Endothelial cell of umbilical vein (primary cell): ENCODE measurements around the gene NID2. TPM values are rescaled to one million over a fixed set of nuclear protein-coding genes. Genes with fewer than 3 reads are reported as not detected.

Source experiments
- BruUV-seq: library from RNA; stranded (reverse); fragments of 400-500 nt; replicated peaks from 2 replicates; lab custom pipeline; 2021; lab: Mats Ljungman, UMichigan
- CTCF ChIA-PET: fragments of 300-600, 350-600 bp; sonication (Branson Sonifier 250); formaldehyde crosslinking; loops from one replicate; lab custom pipeline; 2021; ENCODE audit warnings: antibody characterized with exemption, inconsistent platforms; lab: Charles Lee
- POLR2A ChIA-PET: fragments of 300-600, 350-600 bp; sonication (Branson Sonifier 250); formaldehyde crosslinking; loops from one replicate; lab custom pipeline; 2021; ENCODE audit warnings: antibody characterized with exemption, inconsistent platforms; lab: Charles Lee
- DNase-seq: peaks from one replicate; pipeline ENCODE4 v3.0.0-alpha.2; 2011; ENCODE audit warnings: low read depth, low spot score
- FAIRE-seq: peaks from 2 replicates; lab custom pipeline; 2011; peaks lifted over from hg19 to GRCh38; lab: Jason Lieb, UNC
- H2AFZ ChIP-seq: 2 replicates; pipeline ENCODE4 v1.6.0; 2012; ENCODE audit warnings: low read depth, low read length, control low read depth, inconsistent platforms
- H3K27ac ChIP-seq: 2 replicates; pipeline ENCODE4 v1.5.1; 2011; ENCODE audit warnings: low read depth, mild to moderate bottlenecking, control low read depth, low read length, moderate library complexity; ENCODE audit not compliant: insufficient read depth
- H3K27me3 ChIP-seq, 2 experiments: 2 replicates each; pipeline versions ENCODE4 v1.6.0 to v1.6.1; 2011; ENCODE audit warnings: low read length in 2 of 2, mixed read lengths in 1 of 2; ENCODE audit not compliant: control insufficient read depth in 2 of 2, insufficient read depth in 2 of 2
- H3K36me3 ChIP-seq, 2 experiments: 2 replicates in 1 of 2; 3 replicates in 1 of 2; pipeline ENCODE4 v1.5.1; 2011; ENCODE audit warnings: low read length in 2 of 2, mild to moderate bottlenecking in 1 of 2, moderate library complexity in 1 of 2; ENCODE audit not compliant: control insufficient read depth in 2 of 2, insufficient read depth in 2 of 2; ENCODE audit errors: extremely low read depth in 1 of 2
- H3K4me1 ChIP-seq: 3 replicates; pipeline ENCODE4 v1.5.1; 2011; ENCODE audit warnings: mild to moderate bottlenecking, low read length; ENCODE audit not compliant: control insufficient read depth, insufficient read depth; ENCODE audit errors: extremely low read depth
- H3K4me2 ChIP-seq: 2 replicates; pipeline ENCODE4 v1.6.1; 2011; ENCODE audit warnings: low read length, control low read depth, mixed read lengths; ENCODE audit not compliant: insufficient read depth
- H3K4me3 ChIP-seq, 3 experiments: fragments of 200-600 bp in 1 of 3; sonication (generic), shearing (Covaris generic) in 1 of 3; replicated peaks in 1 of 3; 2 replicates each; pipeline ENCODE4 v1.5.1; 2011 to 2016; ENCODE audit warnings: control low read depth in 3 of 3, low read length in 3 of 3, mild to moderate bottlenecking in 2 of 3, inconsistent platforms in 1 of 3, low read depth in 1 of 3, moderate library complexity in 1 of 3; ENCODE audit not compliant: insufficient read depth in 1 of 3
- H3K79me2 ChIP-seq: 2 replicates; pipeline ENCODE4 v1.6.0; 2012; ENCODE audit warnings: low read length, inconsistent platforms; ENCODE audit not compliant: control insufficient read depth, insufficient read depth
- H3K9ac ChIP-seq: replicated peaks from 2 replicates; pipeline ENCODE3; 2011; ENCODE audit warnings: low read length, control low read depth; ENCODE audit not compliant: insufficient read depth; ENCODE audit errors: extremely low read depth
- H3K9me1 ChIP-seq: replicated peaks from 3 replicates; pipeline ENCODE4 v1.6.0; 2011; ENCODE audit warnings: mild to moderate bottlenecking, low read length; ENCODE audit not compliant: control insufficient read depth, insufficient read depth; ENCODE audit errors: extremely low read depth
- H3K9me3 ChIP-seq: replicated peaks from 2 replicates; pipeline ENCODE4 v1.5.1; 2012; ENCODE audit warnings: low read length, inconsistent platforms; ENCODE audit not compliant: control insufficient read depth, insufficient read depth
- H4K20me1 ChIP-seq: replicated peaks from 2 replicates; pipeline ENCODE3; 2011; ENCODE audit warnings: mild to moderate bottlenecking, low read length; ENCODE audit not compliant: control insufficient read depth, insufficient read depth; ENCODE audit errors: extremely low read depth
- EZH2 ChIP-seq: IDR thresholded peaks from 2 replicates; pipeline ENCODE4 v1.6.1; 2012; ENCODE audit warnings: borderline replicate concordance, low read depth, mild to moderate bottlenecking, moderate library complexity, low read length, inconsistent platforms; ENCODE audit not compliant: severe bottlenecking
- FOS ChIP-seq: IDR thresholded peaks from 2 replicates; pipeline ENCODE4 v1.6.1; 2011; ENCODE audit warnings: mild to moderate bottlenecking, low read length, moderate library complexity, borderline replicate concordance; ENCODE audit not compliant: insufficient read depth
- GATA2 ChIP-seq: IDR thresholded peaks from 2 replicates; pipeline ENCODE4 v1.7.0; 2011; ENCODE audit warnings: low read depth, mild to moderate bottlenecking, moderate library complexity, mixed read lengths, low read length; ENCODE audit not compliant: insufficient read length, insufficient read depth
- JUN ChIP-seq: IDR thresholded peaks from 2 replicates; pipeline ENCODE4 v1.6.1; 2011; ENCODE audit warnings: borderline replicate concordance, low read depth; ENCODE audit not compliant: insufficient read length, insufficient read depth
- MYC ChIP-seq: IDR thresholded peaks from one replicate; pipeline ENCODE4 v1.6.1; 2011; ENCODE audit warnings: mild to moderate bottlenecking, low read depth, low read length
- POLR2A ChIP-seq: IDR thresholded peaks from 2 replicates; pipeline ENCODE4 v1.6.1; 2012; ENCODE audit warnings: low read depth, mild to moderate bottlenecking, control low read depth, low read length
- POLR2AphosphoS5 ChIP-seq: IDR thresholded peaks from 2 replicates; pipeline ENCODE4 v1.6.1; 2012; ENCODE audit warnings: low read depth, mild to moderate bottlenecking, control low read depth, low read length, moderate library complexity; ENCODE audit not compliant: insufficient read depth
- dilution Hi-C: fragments of 300-500 bp; cut with MboI; formaldehyde crosslinking; loops from one replicate; pipeline ENCODE4 v1.15.0; 2019; ENCODE audit warnings: low sequenced_read_pairs; ENCODE audit not compliant: extremely low pct_ligation_motif_present
- intact Hi-C: fragments of 100-400 bp; cut with micrococcal nuclease; formaldehyde crosslinking; loops from one replicate; pipeline ENCODE4 v1.10.0; 2022
- polyA plus RNA-seq, 4 experiments: library from polyadenylated mRNA; depleted of rRNA in 3 of 4; stranded (reverse) in 3 of 4; unstranded in 1 of 4; fragments of >200 nt; gene quantifications; 2 replicates each; pipeline versions ENCODE4 v1.2.1 to v1.2.3, GENCODE V29; 2011 to 2012; ENCODE audit warnings: missing spikeins in 1 of 4
- total RNA-seq: library from RNA; stranded (reverse); gene quantifications from 2 replicates; pipeline ENCODE4 v1.2.3, GENCODE V29; 2021
- TF ChIP-seq, protein P1 (sequence below), 2 donors: IDR thresholded peaks; 1 replicate in 1 of 2; 2 replicates in 1 of 2; pipeline ENCODE4 v1.5.1; 2011; ENCODE audit warnings: low read length in 2 of 2, mild to moderate bottlenecking in 2 of 2, moderate library complexity in 2 of 2, control low read depth in 1 of 2, inconsistent platforms in 1 of 2, low read depth in 1 of 2; ENCODE audit not compliant: insufficient read depth in 1 of 2; ENCODE audit errors: extremely low read depth in 1 of 2
- TF ChIP-seq, protein P2 (sequence below): IDR thresholded peaks from 2 replicates; pipeline ENCODE4 v1.6.1; 2011; ENCODE audit not compliant: insufficient read depth, insufficient read length

The NID2 gene
- total and polyA plus RNA-seq, 2 donors (not counting 3 experiments of a cell fraction or from before 2014, with no cell fraction given), result 22.5 to 56.7 TPM

DNA sequence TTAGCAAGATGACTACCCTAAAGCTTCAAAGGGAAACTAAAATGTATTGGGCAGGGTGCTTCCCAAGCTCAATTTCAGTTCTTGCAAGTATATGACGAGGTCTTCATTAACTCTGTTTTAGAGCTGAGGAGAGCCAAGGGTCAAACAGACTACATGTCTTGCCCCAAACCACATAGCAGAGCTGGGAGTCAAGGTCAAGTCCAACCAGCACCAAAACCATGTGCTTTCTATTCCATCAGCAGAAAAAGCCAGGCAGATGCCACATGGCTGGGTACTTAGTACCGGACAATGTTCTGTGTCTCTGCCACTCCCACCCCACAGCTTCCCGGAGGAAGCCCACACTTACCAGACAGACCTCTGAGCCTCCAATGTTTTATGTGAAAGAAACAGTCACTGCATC is 17.6 kb downstream of the NID2 start:
- dilution Hi-C loops (no loop called here), intact Hi-C loops (no loop called here)
- Histone ChIP-seq H3K4me2 (no peak overlapping the region), H3K27me3 (no peaks in the 10 kb centered on the region), H2AFZ (no peak overlapping the region), H3K9me1 (no peaks in the 10 kb centered on the region), H3K9me3 (no peaks in the 10 kb centered on the region), H3K9ac (no peak overlapping the region), H3K79me2 (no peaks in the 10 kb centered on the region), H3K27ac (no peak overlapping the region), H3K36me3 (no peaks in the 10 kb centered on the region), H4K20me1 (no peaks in the 10 kb centered on the region), H3K4me1 (peaks cover 5% of the 10 kb centered on the region), H3K4me3 (no peak overlapping the region)
- TF ChIP-seq MYC, result no peak
- TF ChIP-seq, protein P1, sequence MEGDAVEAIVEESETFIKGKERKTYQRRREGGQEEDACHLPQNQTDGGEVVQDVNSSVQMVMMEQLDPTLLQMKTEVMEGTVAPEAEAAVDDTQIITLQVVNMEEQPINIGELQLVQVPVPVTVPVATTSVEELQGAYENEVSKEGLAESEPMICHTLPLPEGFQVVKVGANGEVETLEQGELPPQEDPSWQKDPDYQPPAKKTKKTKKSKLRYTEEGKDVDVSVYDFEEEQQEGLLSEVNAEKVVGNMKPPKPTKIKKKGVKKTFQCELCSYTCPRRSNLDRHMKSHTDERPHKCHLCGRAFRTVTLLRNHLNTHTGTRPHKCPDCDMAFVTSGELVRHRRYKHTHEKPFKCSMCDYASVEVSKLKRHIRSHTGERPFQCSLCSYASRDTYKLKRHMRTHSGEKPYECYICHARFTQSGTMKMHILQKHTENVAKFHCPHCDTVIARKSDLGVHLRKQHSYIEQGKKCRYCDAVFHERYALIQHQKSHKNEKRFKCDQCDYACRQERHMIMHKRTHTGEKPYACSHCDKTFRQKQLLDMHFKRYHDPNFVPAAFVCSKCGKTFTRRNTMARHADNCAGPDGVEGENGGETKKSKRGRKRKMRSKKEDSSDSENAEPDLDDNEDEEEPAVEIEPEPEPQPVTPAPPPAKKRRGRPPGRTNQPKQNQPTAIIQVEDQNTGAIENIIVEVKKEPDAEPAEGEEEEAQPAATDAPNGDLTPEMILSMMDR (IDR thresholded peaks at IDR 0.05; ENCODE audit: extremely low read depth in 1 of 2, insufficient read depth in 1 of 2, low read depth in 1 of 2, low read length in 2 of 2), result no peak
- no peak for TF ChIP-seq POLR2AphosphoS5
- no peak for TF ChIP-seq EZH2
- TF ChIP-seq POLR2A, result no peak
- TF ChIP-seq, protein P2, sequence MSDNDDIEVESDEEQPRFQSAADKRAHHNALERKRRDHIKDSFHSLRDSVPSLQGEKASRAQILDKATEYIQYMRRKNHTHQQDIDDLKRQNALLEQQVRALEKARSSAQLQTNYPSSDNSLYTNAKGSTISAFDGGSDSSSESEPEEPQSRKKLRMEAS, result no peak
- no peak for TF ChIP-seq FOS
- TF ChIP-seq JUN, result no peak
- TF ChIP-seq GATA2, result no peak
- ChIA-PET POLR2A (no interaction called here), CTCF (interaction anchor here (1.3 to 1.8 kb wide), 2 partner anchors 11 to 21 kb away, joined by 5 to 8 read pairs; no protein-coding TSS in a partner anchor)
- DNase-seq (no peak), FAIRE-seq (no peak)
- no TSS peak for BruUV-seq
